H9 (cell line): ENCODE results near the gene PPFIBP1. TPM values are rescaled to one million over a fixed set of nuclear protein-coding genes. Genes with fewer than 3 reads are reported as not detected.

ENCODE experiments used
- DNase-seq: peaks from one replicate; pipeline ENCODE4 v3.0.0-alpha.2; 2017
- H2AFZ ChIP-seq: one replicate; pipeline ENCODE4 v1.6.1; 2013; ENCODE audit warnings: mild to moderate bottlenecking, low read length, control low read depth, moderate library complexity
- H2AK5ac ChIP-seq: 2 replicates; pipeline ENCODE4 v1.6.1; 2013; ENCODE audit warnings: low read length, control low read depth, mixed read lengths; ENCODE audit not compliant: insufficient read length
- H2BK120ac ChIP-seq: one replicate; pipeline ENCODE4 v1.6.1; 2013; ENCODE audit warnings: low read depth, mild to moderate bottlenecking, low read length, control low read depth, inconsistent platforms; ENCODE audit not compliant: poor library complexity, severe bottlenecking
- H2BK12ac ChIP-seq: 2 replicates; pipeline ENCODE4 v1.6.1; 2013; ENCODE audit warnings: low read length, control low read depth, mixed read lengths, low read depth; ENCODE audit not compliant: insufficient read length
- H2BK15ac ChIP-seq: 2 replicates; pipeline ENCODE4 v1.6.1; 2013; ENCODE audit warnings: low read depth, low read length, control low read depth
- H2BK20ac ChIP-seq: one replicate; pipeline ENCODE4 v1.6.1; 2013; ENCODE audit warnings: low read depth, mild to moderate bottlenecking, low read length, control low read depth, inconsistent platforms; ENCODE audit not compliant: poor library complexity, severe bottlenecking
- H2BK5ac ChIP-seq: 2 replicates; pipeline ENCODE4 v1.6.1; 2013; ENCODE audit warnings: low read length, control low read depth, mixed read lengths; ENCODE audit not compliant: insufficient read length
- H3K14ac ChIP-seq: 2 replicates; pipeline ENCODE4 v1.6.1; 2013; ENCODE audit warnings: low read length, control low read depth; ENCODE audit not compliant: insufficient read depth
- H3K18ac ChIP-seq: 2 replicates; pipeline ENCODE4 v1.6.1; 2013; ENCODE audit warnings: low read depth, mild to moderate bottlenecking, mixed read lengths, low read length, control low read depth; ENCODE audit not compliant: insufficient read length
- H3K23ac ChIP-seq: 2 replicates; pipeline ENCODE4 v1.6.1; 2013; ENCODE audit warnings: low read length, control low read depth, mixed read lengths, low read depth; ENCODE audit not compliant: insufficient read length
- H3K23me2 ChIP-seq: 2 replicates; pipeline ENCODE4 v1.6.1; 2013; ENCODE audit warnings: low read depth, mild to moderate bottlenecking, mixed read lengths, low read length, control low read depth; ENCODE audit not compliant: insufficient read length, poor library complexity, severe bottlenecking
- H3K27ac ChIP-seq: 2 replicates; pipeline ENCODE4 v1.5.1; 2013; ENCODE audit warnings: low read length, control low read depth, mixed read lengths, low read depth; ENCODE audit not compliant: insufficient read length
- H3K27me3 ChIP-seq: 2 replicates; pipeline ENCODE4 v1.6.1; 2013; ENCODE audit warnings: low read length, control low read depth, inconsistent platforms; ENCODE audit not compliant: insufficient read depth
- H3K4ac ChIP-seq: 2 replicates; pipeline ENCODE4 v1.6.1; 2013; ENCODE audit warnings: low read depth, mild to moderate bottlenecking, control low read depth, inconsistent platforms, low read length, moderate library complexity
- H3K4me1 ChIP-seq: 2 replicates; pipeline ENCODE4 v1.6.1; 2013; ENCODE audit warnings: low read length, control low read depth, inconsistent platforms; ENCODE audit not compliant: insufficient read depth
- H3K4me2 ChIP-seq: 2 replicates; pipeline ENCODE4 v1.6.1; 2013; ENCODE audit warnings: low read length, control low read depth, mixed read lengths; ENCODE audit not compliant: insufficient read length, insufficient read depth
- H3K56ac ChIP-seq: 2 replicates; pipeline ENCODE4 v1.6.1; 2013; ENCODE audit warnings: low read depth, mild to moderate bottlenecking, mixed read lengths, low read length, control low read depth; ENCODE audit not compliant: insufficient read length
- H3K79me1 ChIP-seq: 2 replicates; pipeline ENCODE4 v1.6.1; 2013; ENCODE audit warnings: low read depth, mild to moderate bottlenecking, moderate library complexity, low read length, control low read depth, inconsistent platforms; ENCODE audit not compliant: insufficient read depth, poor library complexity, severe bottlenecking
- H3K79me2 ChIP-seq: 2 replicates; pipeline ENCODE4 v1.6.1; 2013; ENCODE audit warnings: low read length, control low read depth, inconsistent platforms; ENCODE audit not compliant: insufficient read depth
- H3K9ac ChIP-seq: 2 replicates; pipeline ENCODE4 v1.6.1; 2013; ENCODE audit warnings: low read length, control low read depth, mixed read lengths; ENCODE audit not compliant: insufficient read length; ENCODE audit errors: extremely low read depth
- H3K9me3 ChIP-seq: one replicate; pipeline ENCODE4 v1.6.1; 2013; ENCODE audit warnings: low read depth, low read length, inconsistent platforms; ENCODE audit not compliant: control insufficient read depth
- H3T11ph ChIP-seq: one replicate; pipeline ENCODE4 v1.6.1; 2013; ENCODE audit warnings: mild to moderate bottlenecking, low read length, control low read depth, inconsistent platforms
- H4K20me1 ChIP-seq: one replicate; pipeline ENCODE4 v1.6.1; 2013; ENCODE audit not compliant: control insufficient read depth, insufficient read length, insufficient read depth
- H4K5ac ChIP-seq: 2 replicates; pipeline ENCODE4 v1.6.1; 2013; ENCODE audit warnings: low read depth, mild to moderate bottlenecking, mixed read lengths, low read length, control low read depth; ENCODE audit not compliant: insufficient read length
- H4K8ac ChIP-seq: replicated peaks from 2 replicates; pipeline ENCODE4 v1.6.1; 2013; ENCODE audit warnings: low read length, control low read depth, mixed read lengths, low read depth; ENCODE audit not compliant: insufficient read length
- H4K91ac ChIP-seq: 2 replicates; pipeline ENCODE4 v1.6.1; 2013; ENCODE audit warnings: low read depth, mild to moderate bottlenecking, moderate library complexity, mixed read lengths, low read length, control low read depth; ENCODE audit not compliant: insufficient read length
- H3K27ac Mint-ChIP-seq, 3 experiments: 2 replicates in 2 of 3; 3 replicates in 1 of 3; pipeline ENCODE4 v1.8.0; 2020 to 2021; ENCODE audit warnings: mixed read lengths in 3 of 3, mild to moderate bottlenecking in 1 of 3, moderate library complexity in 1 of 3
- H3K27me3 Mint-ChIP-seq: 2 replicates; pipeline ENCODE4 v1.8.0; 2021; ENCODE audit warnings: low read depth, mild to moderate bottlenecking, moderate library complexity, mixed read lengths
- H3K36me3 Mint-ChIP-seq, 3 experiments: 2 replicates in 2 of 3; 3 replicates in 1 of 3; pipeline ENCODE4 v1.8.0; 2020 to 2021; ENCODE audit warnings: low read depth in 3 of 3, mixed read lengths in 3 of 3; ENCODE audit not compliant: insufficient read depth in 1 of 3
- H3K4me1 Mint-ChIP-seq, 2 experiments: 2 replicates each; pipeline ENCODE4 v1.8.0; 2020; ENCODE audit warnings: mixed read lengths in 2 of 2
- H3K4me3 Mint-ChIP-seq, 2 experiments: 2 replicates in 1 of 2; 3 replicates in 1 of 2; pipeline ENCODE4 v1.8.0; 2020 to 2021; ENCODE audit warnings: mild to moderate bottlenecking in 2 of 2, mixed read lengths in 2 of 2, moderate library complexity in 1 of 2
- H3K9me3 Mint-ChIP-seq, 2 experiments: 2 replicates in 1 of 2; 3 replicates in 1 of 2; pipeline ENCODE4 v1.8.0; 2020; ENCODE audit warnings: mild to moderate bottlenecking in 2 of 2, mixed read lengths in 2 of 2, moderate library complexity in 1 of 2
- CTCF ChIP-seq: fragments of 200-600 bp; sonication (generic); conservative IDR thresholded peaks from 3 replicates; pipeline ENCODE4 v1.8.0; 2021; ENCODE audit warnings: antibody characterized with exemption, mild to moderate bottlenecking
- WGBS: extraction: QIAGEN DNeasy Blood & Tissue Kit; methylation state at CpG from one replicate; pipeline ENCODE4 v1.1.7; 2013; ENCODE audit warnings: missing lambda C conversion rate, low lambda C conversion rate, mixed read lengths; ENCODE audit not compliant: insufficient read length; ENCODE audit errors: extremely low coverage; 5-methylcytosine and 5-hydroxymethylcytosine counted together
- total RNA-seq: library from RNA; stranded (reverse); gene quantifications from 2 replicates; pipeline ENCODE4 v1.2.1, GENCODE V29; 2021

PPFIBP1 gene
- total RNA-seq, 1 experiment from 2014 or later, result 29.2 TPM

GRCh38 chr12:27689558-27690180 is 165.7 kb downstream of the PPFIBP1 start:
- no peak overlapping the region for H3K14ac ChIP-seq
- no peak overlapping the region for H3K56ac ChIP-seq
- Mint-ChIP-seq H3K4me3 (no peak overlapping the region), H3K27ac (no peak overlapping the region; a peak in 1 of 7 replicates), H3K9me3 (no peaks in the 10 kb centered on the region), H3K27me3 (no peaks in the 10 kb centered on the region), H3K36me3 (peaks cover 2 to 38% (median 25%) of the 10 kb centered on the region in 3 experiments; a peak in 6 of 7 replicates), H3K4me1 (no peaks in the 10 kb centered on the region)
- no peak overlapping the region for H3K27ac ChIP-seq
- no peaks in the 10 kb centered on the region for H3K4me1 ChIP-seq
- H3K4ac ChIP-seq, result no peak overlapping the region
- no peaks in the 10 kb centered on the region for H3K79me2 ChIP-seq
- no peak overlapping the region for H3T11ph ChIP-seq
- H2AFZ ChIP-seq, result no peak overlapping the region
- no peak for TF ChIP-seq CTCF
- H2BK120ac ChIP-seq, result no peak overlapping the region
- no peak overlapping the region for H3K18ac ChIP-seq
- H2BK15ac ChIP-seq, result no peak overlapping the region
- H4K5ac ChIP-seq, result no peak overlapping the region
- H4K20me1 ChIP-seq, result no peaks in the 10 kb centered on the region
- no peak overlapping the region for H2AK5ac ChIP-seq
- no peaks in the 10 kb centered on the region for H3K9me3 ChIP-seq
- no CpG with 5 or more reads among the region's 13 CpGs for WGBS
- no peak overlapping the region for H2BK12ac ChIP-seq
- no peaks in the 10 kb centered on the region for H3K23me2 ChIP-seq
- H2BK5ac ChIP-seq, result no peak overlapping the region
- H3K79me1 ChIP-seq, result no peaks in the 10 kb centered on the region
- H3K27me3 ChIP-seq, result no peaks in the 10 kb centered on the region
- no peak overlapping the region for H3K9ac ChIP-seq
- H4K91ac ChIP-seq, result no peak overlapping the region
- no peak overlapping the region for H3K23ac ChIP-seq
- DNase-seq, result no peak
- H3K4me2 ChIP-seq, result no peak overlapping the region
- H4K8ac ChIP-seq, result no peak overlapping the region
- H2BK20ac ChIP-seq, result no peak overlapping the region
